A549 (cell line): Measurements from ENCODE around the gene RALA. TPM values are rescaled to one million over a fixed set of nuclear protein-coding genes. Genes with fewer than 3 reads are reported as not detected.

Experiments
- ATAC-seq, 2 experiments: fragments of 200-7000 bp in 1 of 2; fragments of >200 bp in 1 of 2; cut with Nextera tagmentation in 1 of 2; cut with Tn5 transposase in 1 of 2; 3 replicates each; pipeline versions ENCODE4 v1.8.0 to v1.9.1; 2018 to 2020; ENCODE audit warnings: mild to moderate bottlenecking in 1 of 2, moderate library complexity in 1 of 2
- CTCF ChIA-PET: fragments of 300-600 bp; sonication (Branson Sonifier 250); formaldehyde crosslinking; extraction: SDS; loops from one replicate; lab custom pipeline; 2021; ENCODE audit warnings: antibody characterized with exemption, inconsistent platforms; lab: Yijun Ruan, JAX
- POLR2A ChIA-PET: fragments of 350-600 bp; formaldehyde crosslinking; extraction: SDS; loops from one replicate; lab custom pipeline; 2021; ENCODE audit warnings: antibody characterized with exemption, inconsistent platforms; lab: Yijun Ruan, JAX
- DNase-seq, 2 experiments: peaks; one replicate each; pipeline versions ENCODE4 v3.0.0 to v3.0.0-alpha.2; 2011 to 2016; ENCODE audit warnings: low read depth in 1 of 2, low spot score in 1 of 2
- FAIRE-seq: peaks from 2 replicates; lab custom pipeline; 2011; peaks lifted over from hg19 to GRCh38; lab: Jason Lieb, UNC
- H3K27ac ChIP-seq, 2 experiments: fragments of >200 bp; sonication (Bioruptor Twin); formaldehyde crosslinking; 3 replicates each; pipeline ENCODE4 v1.5.1; 2016 to 2017
- H3K4me1 ChIP-seq: fragments of >200 bp; sonication (Bioruptor Twin); formaldehyde crosslinking; 3 replicates; pipeline ENCODE4 v1.6.1; 2016
- H3K4me2 ChIP-seq: fragments of >200 bp; sonication (Bioruptor Twin); formaldehyde crosslinking; 3 replicates; pipeline ENCODE4 v1.6.1; 2016
- H3K4me3 ChIP-seq: fragments of >200 bp; sonication (Bioruptor Twin); formaldehyde crosslinking; 3 replicates; pipeline ENCODE4 v1.5.1; 2016
- H3K9me3 ChIP-seq: fragments of >200 bp; sonication (Bioruptor Twin); formaldehyde crosslinking; 3 replicates; pipeline ENCODE4 v1.6.1; 2016
- CHD4 ChIP-seq: fragments of 200-600 bp; sonication (generic); IDR thresholded peaks from 2 replicates; pipeline ENCODE4 v1.6.1; 2016; ENCODE audit warnings: antibody characterized with exemption, mild to moderate bottlenecking, borderline replicate concordance
- FOSB ChIP-seq: fragments of 250-450 bp; sonication (Bioruptor Pico); IDR thresholded peaks from 2 replicates; pipeline ENCODE4 v1.5.0; 2020; ENCODE audit warnings: mild to moderate bottlenecking, moderate library complexity
- FOSL2 ChIP-seq, 2 experiments: fragments of 450-650 bp in 1 of 2; fragments of >200 bp in 1 of 2; sonication (Bioruptor Twin) in 1 of 2; formaldehyde crosslinking; IDR thresholded peaks; 2 replicates each; pipeline versions ENCODE4 v1.5.0 to v1.6.1; 2016 to 2020; ENCODE audit warnings: mild to moderate bottlenecking in 1 of 2, moderate library complexity in 1 of 2
- HOXA7 ChIP-seq: fragments of 250-450 bp; sonication (Bioruptor Pico); IDR thresholded peaks from 2 replicates; pipeline ENCODE4 v1.5.0; 2020; ENCODE audit warnings: mild to moderate bottlenecking, moderate library complexity
- JUN ChIP-seq, 2 experiments: fragments of >200 bp; sonication (Bioruptor Twin); formaldehyde crosslinking; IDR thresholded peaks; 2 replicates in 1 of 2; 3 replicates in 1 of 2; pipeline ENCODE4 v1.6.1; 2016 to 2017
- JUNB ChIP-seq: fragments of >200 bp; sonication (Bioruptor Twin); formaldehyde crosslinking; IDR thresholded peaks from 2 replicates; pipeline ENCODE4 v1.6.1; 2016
- NPAS2 ChIP-seq: fragments of 250-450 bp; sonication (Bioruptor Pico); IDR thresholded peaks from 2 replicates; pipeline ENCODE4 v1.8.0; 2022; ENCODE audit warnings: mild to moderate bottlenecking, moderate library complexity, borderline replicate concordance
- PHF8 ChIP-seq: fragments of 200-600 bp; sonication (generic); IDR thresholded peaks from 2 replicates; pipeline ENCODE4 v1.6.1; 2016; ENCODE audit warnings: low read depth, mild to moderate bottlenecking, antibody characterized with exemption, moderate library complexity, borderline replicate concordance
- RAD21 ChIP-seq, 2 experiments: fragments of >200 bp in 1 of 2; sonication (Bioruptor Twin) in 1 of 2; formaldehyde crosslinking in 1 of 2; IDR thresholded peaks in 1 of 2; conservative IDR thresholded peaks in 1 of 2; 2 replicates in 1 of 2; 3 replicates in 1 of 2; pipeline ENCODE4 v1.6.1; 2012 to 2018; ENCODE audit warnings: inconsistent platforms in 1 of 2
- RFX5 ChIP-seq: fragments of 450-650 bp; IDR thresholded peaks from 2 replicates; pipeline ENCODE4 v1.7.1; 2014; ENCODE audit warnings: antibody characterized with exemption, mild to moderate bottlenecking, moderate library complexity
- ZSCAN20 ChIP-seq: fragments of 250-450 bp; sonication (Bioruptor Pico); IDR thresholded peaks from 2 replicates; pipeline ENCODE4 v1.8.0; 2022; ENCODE audit warnings: mild to moderate bottlenecking, moderate library complexity
- WGBS: methylation state at CpG from one replicate; pipeline ENCODE4 v1.1.6; 2017; ENCODE audit errors: missing lambda C conversion rate; 5-methylcytosine and 5-hydroxymethylcytosine counted together
- polyA plus RNA-seq, 4 experiments: library from polyadenylated mRNA; depleted of rRNA in 3 of 4; stranded (reverse); fragments of >200 nt; fragmentation: RNase III in 1 of 4; extraction: RNeasy Plus Mini Kit Qiagen cat#74134 plus additional on column Dnase treatment in 1 of 4; gene quantifications; 2 replicates in 3 of 4; 3 replicates in 1 of 4; pipeline ENCODE4 v1.2.3, GENCODE V29; 2011 to 2017

RALA gene
- polyA plus RNA-seq, 2 of the 4 experiments (the other 2 are of a cell fraction) = 30.1 to 43.7 TPM

- ATAC-seq = no peak
- DNase-seq = no peak
- Histone ChIP-seq H3K4me1 (peaks cover 21% of the 10 kb centered on the region), H3K27ac (peak overlapping the region; percentile 80 to 99; a peak in 5 of 6 replicates), H3K4me2 (peak overlapping the region; percentile 96), H3K9me3 (no peaks in the 10 kb centered on the region), H3K4me3 (peak overlapping the region; percentile 77)
- POLR2A ChIA-PET = interaction anchor here (0.6 to 2.1 kb wide), 7 partner anchors 8 to 405 kb away, joined by 3 to 17 read pairs (median 5); no protein-coding TSS in a partner anchor
- peak; percentile 82 for TF ChIP-seq RFX5
- TF ChIP-seq FOSB (CRISPR knock-in tag) = no peak
- no peak for TF ChIP-seq NPAS2 (CRISPR knock-in tag)
- CTCF ChIA-PET = interaction anchor here (0.6 to 3.6 kb wide), 4 partner anchors 19 to 329 kb away, joined by 3 to 32 read pairs (median 5); no protein-coding TSS in a partner anchor
- FAIRE-seq = no peak
- WGBS = 100% methylated on average over 1 of the region's 1 CpG
Observed at GRCh38 chr7:39621784-39622411, 1.5 kb upstream of the RALA start.

GRCh38 chr7:39622609-39623008 lies 763 bp upstream of the RALA start:
- TF ChIP-seq CHD4 = no peak
- DNase-seq (no peak), ATAC-seq (no peak), FAIRE-seq (no peak)
- peak overlapping the region; percentile 80 to 99 for H3K27ac ChIP-seq
- peak overlapping the region; percentile 96 for H3K4me2 ChIP-seq
- H3K9me3 ChIP-seq = no peaks in the 10 kb centered on the region
- peak overlapping the region; percentile 77 for H3K4me3 ChIP-seq
- WGBS = 39% methylated on average over 11 of the region's 11 CpGs
- peaks cover 27% of the 10 kb centered on the region for H3K4me1 ChIP-seq
- CTCF ChIA-PET = interaction anchor here (0.6 to 3.6 kb wide), 5 partner anchors 8 to 123 kb away, joined by 3 to 32 read pairs (median 6); no protein-coding TSS in a partner anchor
- POLR2A ChIA-PET = interaction anchor here (0.6 to 2.1 kb wide), 8 partner anchors 8 to 335 kb away, joined by 3 to 17 read pairs (median 5); partner anchors contain the start of gene YAE1

- under 1% methylated on average over 26 of the region's 68 CpGs for WGBS
- DNase-seq (peak in 1 of 2 experiments; percentile 47), ATAC-seq (peak; percentile 83), FAIRE-seq (no peak)
- Histone ChIP-seq H3K4me2 (peak overlapping the region; percentile 90), H3K4me3 (peak overlapping the region; percentile 77), H3K4me1 (peaks cover 34% of the 10 kb centered on the region), H3K9me3 (no peaks in the 10 kb centered on the region), H3K27ac (peak overlapping the region; percentile 80 to 99)
- TF ChIP-seq PHF8 = peak; percentile 6; the same call in 1 of the 2 replicates
- no peak for TF ChIP-seq JUNB
- TF ChIP-seq JUN (IDR thresholded peaks at IDR 0.05) = 0 out of 5 replicates have a peak, but pooled peaks of 1 of the 2 experiments have one; percentile 23
- no peak for TF ChIP-seq ZSCAN20 (CRISPR knock-in tag)
- no peak for TF ChIP-seq HOXA7 (CRISPR knock-in tag)
- ChIA-PET CTCF (interaction anchor here (0.6 to 3.6 kb wide), 8 partner anchors 9 to 1482 kb away, joined by 3 to 32 read pairs (median 4); no protein-coding TSS in a partner anchor), POLR2A (interaction anchor here (0.6 to 2.1 kb wide), 12 partner anchors 9 to 443 kb away, joined by 3 to 17 read pairs (median 5); partner anchors contain the start of gene YAE1)
Observed at GRCh38 chr7:39623732-39624441, 515 bp downstream of the RALA start.

DNA sequence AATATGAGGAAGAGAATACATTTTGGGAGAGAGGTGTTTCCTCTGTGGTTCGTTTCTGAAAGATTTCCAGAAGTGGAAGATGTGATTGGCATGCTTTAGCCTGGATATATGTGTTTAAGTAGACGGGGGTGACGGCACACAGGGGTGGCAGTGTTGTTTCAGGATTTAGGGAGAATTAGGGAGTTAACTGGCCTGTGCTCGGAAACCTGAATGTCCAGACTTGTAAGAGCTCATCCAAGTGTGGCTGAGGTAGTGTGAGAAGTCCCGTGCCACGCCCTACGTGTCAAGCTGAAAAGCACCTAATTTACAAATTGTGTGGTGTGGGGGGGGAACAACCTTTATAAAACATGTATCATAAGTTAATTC lies 1.1 kb downstream of the RALA start:
- no peak for FAIRE-seq
- H3K27ac ChIP-seq = peak overlapping the region; percentile 80 to 99
- peak overlapping the region; percentile 90 for H3K4me2 ChIP-seq
- ChIA-PET POLR2A (interaction anchor here (0.6 to 2.1 kb wide), 6 partner anchors 16 to 442 kb away, joined by 3 to 17 read pairs (median 5); no protein-coding TSS in a partner anchor), CTCF (interaction anchor here (0.6 to 3.6 kb wide), 7 partner anchors 15 to 1482 kb away, joined by 3 to 32 read pairs (median 4); no protein-coding TSS in a partner anchor)
- no peaks in the 10 kb centered on the region for H3K9me3 ChIP-seq
- TF ChIP-seq RAD21 (conservative IDR thresholded peaks at IDR 0.05 in 1 of 2, IDR thresholded peaks at IDR 0.05 in 1 of 2) (peak; percentile 20 to 25; a peak in 2 of 5 replicates), FOSL2 (IDR thresholded peaks at IDR 0.05) (no peak), FOSL2 (CRISPR knock-in tag; IDR thresholded peaks at IDR 0.05) (no peak)
- DNase-seq = peak in 1 of 2 experiments; percentile 37
- 4% methylated on average over 7 of the region's 7 CpGs for WGBS
- H3K4me1 ChIP-seq = peaks cover 34% of the 10 kb centered on the region
- H3K4me3 ChIP-seq = peak overlapping the region; percentile 77
- ATAC-seq = no peak
